Measurements from ENCODE around the gene GALK1.

GALK1 gene

DNA sequence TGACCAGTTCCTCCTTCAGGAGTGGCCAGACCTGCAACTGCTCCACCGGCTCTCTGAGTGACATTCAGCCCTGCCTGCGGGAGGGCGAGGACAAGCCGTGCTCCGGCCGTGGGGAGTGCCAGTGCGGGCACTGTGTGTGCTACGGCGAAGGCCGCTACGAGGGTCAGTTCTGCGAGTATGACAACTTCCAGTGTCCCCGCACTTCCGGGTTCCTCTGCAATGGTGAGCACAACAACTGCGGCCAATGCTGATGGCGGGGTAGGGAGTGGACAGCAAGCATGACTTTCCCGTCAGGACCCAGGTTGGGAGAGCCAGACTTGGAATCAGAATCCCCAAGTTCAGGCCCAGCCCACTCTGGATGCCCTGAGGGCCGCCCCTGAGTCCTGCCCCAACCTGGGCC is 31.5 kb downstream of the GALK1 start:
- TF ChIP-seq, protein P1, sequence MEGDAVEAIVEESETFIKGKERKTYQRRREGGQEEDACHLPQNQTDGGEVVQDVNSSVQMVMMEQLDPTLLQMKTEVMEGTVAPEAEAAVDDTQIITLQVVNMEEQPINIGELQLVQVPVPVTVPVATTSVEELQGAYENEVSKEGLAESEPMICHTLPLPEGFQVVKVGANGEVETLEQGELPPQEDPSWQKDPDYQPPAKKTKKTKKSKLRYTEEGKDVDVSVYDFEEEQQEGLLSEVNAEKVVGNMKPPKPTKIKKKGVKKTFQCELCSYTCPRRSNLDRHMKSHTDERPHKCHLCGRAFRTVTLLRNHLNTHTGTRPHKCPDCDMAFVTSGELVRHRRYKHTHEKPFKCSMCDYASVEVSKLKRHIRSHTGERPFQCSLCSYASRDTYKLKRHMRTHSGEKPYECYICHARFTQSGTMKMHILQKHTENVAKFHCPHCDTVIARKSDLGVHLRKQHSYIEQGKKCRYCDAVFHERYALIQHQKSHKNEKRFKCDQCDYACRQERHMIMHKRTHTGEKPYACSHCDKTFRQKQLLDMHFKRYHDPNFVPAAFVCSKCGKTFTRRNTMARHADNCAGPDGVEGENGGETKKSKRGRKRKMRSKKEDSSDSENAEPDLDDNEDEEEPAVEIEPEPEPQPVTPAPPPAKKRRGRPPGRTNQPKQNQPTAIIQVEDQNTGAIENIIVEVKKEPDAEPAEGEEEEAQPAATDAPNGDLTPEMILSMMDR (IDR thresholded peaks at IDR 0.05; ENCODE audit: control insufficient read depth, insufficient read depth, low read depth, low read length, missing control alignments), result no peak
- no peak overlapping the region for H3K4me3 ChIP-seq (ENCODE audit: control insufficient read depth, low read depth, low read length)
- no peak for DNase-seq (ENCODE audit: low read depth)

DNA sequence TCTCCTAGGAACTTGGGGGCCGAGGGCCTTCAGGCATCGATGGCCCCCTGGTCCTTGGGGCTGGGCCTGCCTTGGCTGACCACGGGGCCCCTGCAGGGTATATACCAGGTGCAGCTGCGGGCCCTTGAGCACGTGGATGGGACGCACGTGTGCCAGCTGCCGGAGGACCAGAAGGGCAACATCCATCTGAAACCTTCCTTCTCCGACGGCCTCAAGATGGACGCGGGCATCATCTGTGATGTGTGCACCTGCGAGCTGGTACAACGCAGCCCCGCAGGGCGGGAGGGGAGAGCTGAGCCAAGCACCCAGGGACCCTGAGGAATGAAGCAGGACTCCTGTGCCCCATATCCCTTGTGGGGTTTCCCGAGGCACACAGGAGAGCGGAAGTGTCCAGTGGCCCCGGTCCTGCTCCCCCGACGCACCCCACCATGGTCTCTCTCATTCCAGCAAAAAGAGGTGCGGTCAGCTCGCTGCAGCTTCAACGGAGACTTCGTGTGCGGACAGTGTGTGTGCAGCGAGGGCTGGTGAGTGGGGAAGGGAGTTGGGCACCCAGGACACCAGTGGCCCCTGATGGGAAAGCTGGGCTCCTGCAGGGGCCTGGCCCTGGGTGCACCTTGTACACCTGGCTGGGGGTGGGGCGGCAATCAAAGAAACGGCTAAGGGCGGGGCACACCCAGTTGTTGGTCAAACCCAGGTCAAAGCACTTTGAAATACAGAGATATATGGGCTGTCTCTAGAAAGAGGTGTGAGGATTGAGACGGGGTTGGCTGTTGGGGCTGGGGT is 33.1 kb downstream of the GALK1 start:
- no peak overlapping the region for H3K4me3 ChIP-seq (ENCODE audit: control insufficient read depth, low read depth, low read length)
- TF ChIP-seq, protein P1 (IDR thresholded peaks at IDR 0.05; ENCODE audit: control insufficient read depth, insufficient read depth, low read depth, low read length, missing control alignments), result no peak
- DNase-seq (ENCODE audit: low read depth), result no peak

DNA sequence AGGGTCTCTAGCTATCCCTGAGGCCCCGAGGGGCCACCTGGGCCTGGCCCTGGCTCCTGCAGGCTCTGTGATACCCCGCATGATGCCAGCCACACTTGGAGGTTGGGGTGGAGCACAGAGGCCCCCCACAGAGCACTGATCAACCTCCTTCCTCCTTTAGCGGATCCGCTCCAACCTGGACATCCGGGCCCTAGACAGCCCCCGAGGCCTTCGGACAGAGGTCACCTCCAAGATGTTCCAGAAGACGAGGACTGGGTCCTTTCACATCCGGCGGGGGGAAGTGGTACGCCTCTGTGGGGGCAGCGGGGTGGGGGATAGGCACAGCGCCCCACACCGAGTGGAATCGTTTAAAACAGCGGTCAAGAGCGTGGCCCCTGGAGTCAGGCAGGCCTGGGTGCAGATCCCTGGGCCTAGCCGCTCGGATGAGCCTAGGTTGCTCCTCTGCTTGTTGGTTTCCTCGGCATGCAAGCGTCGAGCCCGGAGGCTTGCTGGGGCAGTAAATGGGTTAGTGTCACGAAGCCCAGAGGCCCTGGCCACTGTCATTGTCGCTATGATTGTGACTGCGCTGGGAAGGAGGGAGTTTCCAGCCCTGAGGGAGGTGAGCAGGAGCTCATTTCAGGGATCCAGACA is 33.8 kb downstream of the GALK1 start:
- DNase-seq (ENCODE audit: low read depth), result no peak
- no peak overlapping the region for H3K4me3 ChIP-seq (ENCODE audit: control insufficient read depth, low read depth, low read length)
- TF ChIP-seq, protein P1 (IDR thresholded peaks at IDR 0.05; ENCODE audit: control insufficient read depth, insufficient read depth, low read depth, low read length, missing control alignments), result no peak

DNA sequence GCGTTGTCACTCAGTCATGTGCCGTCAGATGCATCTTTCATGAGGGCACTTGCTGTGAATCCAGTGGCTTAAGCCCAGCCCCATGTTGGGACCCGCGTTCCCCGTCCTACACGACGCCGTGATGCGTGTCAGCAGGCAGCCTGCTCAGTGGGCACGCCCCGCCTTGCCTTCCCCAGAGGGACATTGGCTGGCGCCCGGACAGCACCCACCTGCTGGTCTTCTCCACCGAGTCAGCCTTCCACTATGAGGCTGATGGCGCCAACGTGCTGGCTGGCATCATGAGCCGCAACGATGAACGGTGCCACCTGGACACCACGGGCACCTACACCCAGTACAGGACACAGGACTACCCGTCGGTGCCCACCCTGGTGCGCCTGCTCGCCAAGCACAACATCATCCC is 34.9 kb downstream of the GALK1 start:
- no peak overlapping the region for H3K4me3 ChIP-seq (ENCODE audit: control insufficient read depth, low read depth, low read length)
- TF ChIP-seq, protein P1 (IDR thresholded peaks at IDR 0.05; ENCODE audit: control insufficient read depth, insufficient read depth, low read depth, low read length, missing control alignments), result no peak
- DNase-seq (ENCODE audit: low read depth), result no peak

DNA sequence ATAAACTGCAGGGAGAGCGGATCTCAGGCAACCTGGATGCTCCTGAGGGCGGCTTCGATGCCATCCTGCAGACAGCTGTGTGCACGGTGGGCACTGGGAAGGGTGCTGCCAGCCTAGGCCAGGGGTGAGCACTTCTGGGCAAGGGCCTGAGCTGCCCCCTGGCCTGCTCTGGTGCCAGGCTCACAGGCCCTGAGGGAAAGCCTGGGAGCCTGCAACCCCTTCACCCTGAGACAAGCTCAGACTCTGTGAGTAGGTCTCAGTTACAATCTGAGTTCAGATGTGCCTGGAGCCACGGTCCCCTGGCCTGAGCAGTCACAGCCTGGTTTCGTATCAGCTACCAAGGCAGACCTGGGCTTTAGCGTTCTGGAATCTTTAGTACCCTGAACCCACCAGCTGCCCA is 35.6 kb downstream of the GALK1 start:
- TF ChIP-seq, protein P1 (IDR thresholded peaks at IDR 0.05; ENCODE audit: control insufficient read depth, insufficient read depth, low read depth, low read length, missing control alignments), result no peak
- no peak for DNase-seq (ENCODE audit: low read depth)
- no peak overlapping the region for H3K4me3 ChIP-seq (ENCODE audit: control insufficient read depth, low read depth, low read length)

DNA sequence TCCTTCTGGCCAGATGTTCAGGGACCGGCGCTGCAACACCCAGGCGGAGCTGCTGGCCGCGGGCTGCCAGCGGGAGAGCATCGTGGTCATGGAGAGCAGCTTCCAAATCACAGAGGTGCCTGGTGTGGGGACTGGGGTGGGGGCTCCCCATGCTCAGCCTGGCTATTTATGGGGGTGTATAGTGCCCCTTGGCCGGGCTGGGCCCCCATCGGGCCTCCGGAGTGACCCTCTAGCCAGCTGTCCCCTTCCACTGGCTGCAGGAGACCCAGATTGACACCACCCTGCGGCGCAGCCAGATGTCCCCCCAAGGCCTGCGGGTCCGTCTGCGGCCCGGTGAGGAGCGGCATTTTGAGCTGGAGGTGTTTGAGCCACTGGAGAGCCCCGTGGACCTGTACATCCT is 37.6 kb downstream of the GALK1 start:
- H3K4me3 ChIP-seq (ENCODE audit: control insufficient read depth, low read depth, low read length), result no peak overlapping the region
- TF ChIP-seq, protein P1 (IDR thresholded peaks at IDR 0.05; ENCODE audit: control insufficient read depth, insufficient read depth, low read depth, low read length, missing control alignments), result no peak
- no peak for DNase-seq (ENCODE audit: low read depth)
